ENCODE results near the gene NME3. TPM values are rescaled to one million over a fixed set of nuclear protein-coding genes. Genes with fewer than 3 reads are reported as not detected.

NME3 gene
- total RNA-seq, 1 donor: 63.9 TPM

DNA sequence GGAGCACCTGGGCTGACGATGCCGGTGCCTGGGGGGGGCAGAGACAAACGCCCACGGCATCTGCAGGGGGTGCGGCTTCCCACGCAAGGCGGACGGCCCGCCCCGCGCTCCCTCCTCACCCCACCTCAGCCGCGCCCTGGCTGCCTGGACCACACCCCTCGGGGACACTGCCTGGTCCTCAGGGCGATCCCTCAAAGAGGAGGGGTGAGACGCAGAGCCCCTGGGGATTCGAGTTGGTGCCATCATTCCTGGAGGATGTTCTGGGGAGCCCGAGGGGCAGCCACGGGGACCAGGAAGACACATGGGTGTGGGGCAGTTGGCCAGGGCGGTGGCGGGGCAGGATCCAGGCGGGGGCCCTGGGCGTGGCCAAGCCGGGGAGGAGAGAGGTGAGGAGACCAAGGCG lies 18.3 kb upstream of the NME3 start:
- TF ChIP-seq, protein P1, sequence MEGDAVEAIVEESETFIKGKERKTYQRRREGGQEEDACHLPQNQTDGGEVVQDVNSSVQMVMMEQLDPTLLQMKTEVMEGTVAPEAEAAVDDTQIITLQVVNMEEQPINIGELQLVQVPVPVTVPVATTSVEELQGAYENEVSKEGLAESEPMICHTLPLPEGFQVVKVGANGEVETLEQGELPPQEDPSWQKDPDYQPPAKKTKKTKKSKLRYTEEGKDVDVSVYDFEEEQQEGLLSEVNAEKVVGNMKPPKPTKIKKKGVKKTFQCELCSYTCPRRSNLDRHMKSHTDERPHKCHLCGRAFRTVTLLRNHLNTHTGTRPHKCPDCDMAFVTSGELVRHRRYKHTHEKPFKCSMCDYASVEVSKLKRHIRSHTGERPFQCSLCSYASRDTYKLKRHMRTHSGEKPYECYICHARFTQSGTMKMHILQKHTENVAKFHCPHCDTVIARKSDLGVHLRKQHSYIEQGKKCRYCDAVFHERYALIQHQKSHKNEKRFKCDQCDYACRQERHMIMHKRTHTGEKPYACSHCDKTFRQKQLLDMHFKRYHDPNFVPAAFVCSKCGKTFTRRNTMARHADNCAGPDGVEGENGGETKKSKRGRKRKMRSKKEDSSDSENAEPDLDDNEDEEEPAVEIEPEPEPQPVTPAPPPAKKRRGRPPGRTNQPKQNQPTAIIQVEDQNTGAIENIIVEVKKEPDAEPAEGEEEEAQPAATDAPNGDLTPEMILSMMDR (IDR thresholded peaks at IDR 0.05; ENCODE audit: insufficient read depth, low read depth, low read length): no peak
- H3K4me3 ChIP-seq (ENCODE audit: low read depth, low read length): no peak overlapping the region
- DNase-seq (ENCODE audit: low read depth): no peak

- no peak overlapping the region for H3K4me3 ChIP-seq (ENCODE audit: low read depth, low read length)
- TF ChIP-seq, protein P1 (IDR thresholded peaks at IDR 0.05; ENCODE audit: insufficient read depth, low read depth, low read length): no peak
- no peak for DNase-seq (ENCODE audit: low read depth)
Observed at GRCh38 chr16:1788708-1789100, 17.4 kb upstream of the NME3 start.

GRCh38 chr16:1788095-1788707 lies 16.9 kb upstream of the NME3 start:
- H3K4me3 ChIP-seq (ENCODE audit: low read depth, low read length): no peak overlapping the region
- TF ChIP-seq, protein P1 (IDR thresholded peaks at IDR 0.05; ENCODE audit: insufficient read depth, low read depth, low read length): no peak
- DNase-seq (ENCODE audit: low read depth): no peak

DNA sequence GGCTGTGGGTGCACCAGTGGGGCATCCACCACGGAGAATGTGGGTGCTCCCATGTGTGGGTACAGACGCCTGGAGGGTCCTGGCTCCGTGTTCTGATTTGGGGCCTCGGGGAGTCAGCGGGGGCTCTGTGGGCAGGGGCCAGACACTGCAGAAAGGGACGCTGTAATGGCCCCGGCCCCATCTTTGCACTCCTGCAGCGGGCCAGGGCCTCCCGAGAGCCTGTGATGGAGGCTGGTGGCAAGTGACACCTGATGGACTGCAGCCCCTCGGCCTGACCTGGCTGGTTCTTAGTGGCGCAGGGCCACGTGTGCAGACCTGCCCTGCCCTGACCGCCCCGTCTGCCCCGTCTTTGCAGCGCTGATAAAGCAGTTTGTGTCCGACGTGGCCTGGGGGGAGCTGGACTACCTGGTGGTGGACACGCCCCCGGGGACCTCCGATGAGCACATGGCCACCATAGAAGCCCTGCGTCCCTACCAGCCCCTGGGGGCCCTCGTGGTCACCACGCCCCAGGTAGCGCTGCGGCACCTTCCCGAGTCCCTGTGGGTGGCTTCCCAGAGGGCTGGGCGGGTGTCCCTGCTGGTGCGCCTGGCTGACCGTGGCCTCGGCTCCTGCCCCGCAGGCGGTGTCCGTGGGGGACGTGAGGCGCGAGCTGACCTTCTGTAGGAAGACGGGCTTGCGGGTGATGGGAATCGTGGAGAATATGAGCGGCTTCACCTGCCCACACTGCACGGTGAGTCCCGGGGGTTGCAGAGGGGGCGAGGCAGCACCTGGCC lies 16.2 kb upstream of the NME3 start:
- TF ChIP-seq, protein P1 (IDR thresholded peaks at IDR 0.05; ENCODE audit: insufficient read depth, low read depth, low read length): no peak
- no peak overlapping the region for H3K4me3 ChIP-seq (ENCODE audit: low read depth, low read length)
- DNase-seq (ENCODE audit: low read depth): no peak

GRCh38 chr16:1787056-1787321 lies 15.6 kb upstream of the NME3 start:
- no peak for DNase-seq (ENCODE audit: low read depth)
- TF ChIP-seq, protein P1 (IDR thresholded peaks at IDR 0.05; ENCODE audit: insufficient read depth, low read depth, low read length): no peak
- no peak overlapping the region for H3K4me3 ChIP-seq (ENCODE audit: low read depth, low read length)

DNA sequence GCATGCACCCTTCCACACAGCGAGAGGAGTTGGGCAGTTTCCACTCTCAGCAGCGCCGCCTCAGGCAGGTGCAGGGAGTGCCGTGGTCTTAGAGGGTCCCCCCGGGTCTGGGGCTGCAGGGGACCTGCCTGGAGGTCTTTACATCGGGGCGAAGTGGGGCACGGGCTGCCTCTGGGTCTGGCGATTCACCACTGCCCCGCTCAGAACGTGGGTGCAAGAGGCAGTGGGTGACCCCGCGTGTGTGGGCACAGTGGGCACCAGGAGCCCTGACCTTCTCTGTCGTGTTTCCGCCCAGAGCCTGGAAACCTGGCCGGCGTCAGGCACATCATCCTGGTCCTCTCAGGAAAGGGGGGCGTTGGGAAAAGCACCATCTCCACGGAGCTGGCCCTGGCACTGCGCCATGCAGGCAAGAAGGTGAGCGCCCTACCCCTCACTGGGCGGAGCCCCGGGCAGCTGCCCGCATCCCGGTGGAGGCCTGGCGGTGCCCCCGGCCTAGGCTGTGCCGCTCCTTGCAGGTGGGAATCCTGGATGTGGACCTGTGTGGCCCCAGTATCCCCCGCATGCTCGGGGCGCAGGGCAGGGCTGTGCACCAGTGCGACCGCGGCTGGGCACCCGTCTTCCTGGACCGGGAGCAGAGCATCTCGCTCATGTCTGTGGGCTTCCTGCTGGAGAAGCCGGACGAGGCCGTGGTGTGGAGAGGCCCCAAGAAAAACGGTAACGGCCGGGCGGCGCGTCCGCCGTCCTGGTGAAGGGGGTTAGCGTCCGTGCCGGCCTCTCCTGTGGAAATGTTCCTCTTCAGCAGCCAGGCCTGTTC lies 15.1 kb upstream of the NME3 start:
- no peak overlapping the region for H3K4me3 ChIP-seq (ENCODE audit: low read depth, low read length)
- DNase-seq (ENCODE audit: low read depth): no peak
- TF ChIP-seq, protein P1 (IDR thresholded peaks at IDR 0.05; ENCODE audit: insufficient read depth, low read depth, low read length): no peak
